HG03066 (cell line): ENCODE data around the gene PDSS2.
"Not testable (repeated sequence)": the region's sequence is repeated elsewhere in the genome, so short reads cannot be mapped to it uniquely, and the experiment has no call there.

Experiments
- ATAC-seq: cut with Tn5 transposase; IDR thresholded peaks from one replicate; pipeline ENCODE4 v1.9.1; 2021; ENCODE audit warnings: low read depth; ENCODE audit not compliant: unreplicated experiment

PDSS2 gene

DNA sequence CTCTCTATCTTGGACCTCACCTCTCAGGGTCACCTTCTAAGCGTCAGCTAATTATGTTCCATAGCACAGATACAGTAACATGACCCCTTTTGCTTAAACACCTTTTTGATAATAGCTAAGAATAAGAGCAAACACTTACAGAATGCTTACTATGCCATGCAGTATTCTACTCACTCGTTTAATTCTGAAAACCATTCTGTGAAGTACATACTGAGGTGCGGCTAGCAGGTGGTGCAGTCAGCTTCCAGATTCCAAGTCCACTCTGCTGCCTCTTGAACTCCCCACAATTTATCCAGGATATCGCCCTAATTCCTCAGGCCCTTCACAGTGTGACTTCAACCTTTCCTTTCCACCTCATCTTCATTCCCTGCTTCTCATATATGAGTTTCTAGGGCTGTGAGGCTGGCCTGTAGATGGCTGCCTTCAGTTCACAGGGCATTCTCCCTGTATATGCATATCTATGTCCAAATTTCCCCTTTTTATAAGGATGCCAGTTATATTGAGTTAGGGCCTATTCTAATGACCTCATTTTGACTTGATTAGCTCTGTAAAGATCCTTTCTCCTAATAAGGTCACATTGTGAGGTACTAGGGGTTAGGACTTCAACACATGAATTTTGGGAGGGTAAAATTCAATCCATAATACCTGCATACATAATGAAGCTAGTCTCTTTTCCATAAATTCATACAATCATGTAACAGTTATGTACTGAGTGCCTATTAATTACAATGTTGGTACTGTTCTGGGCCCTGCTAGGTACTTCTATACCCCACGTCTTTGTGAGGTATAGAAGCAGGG lies 130.1 kb downstream of the PDSS2 start:
- ATAC-seq: no peak

DNA sequence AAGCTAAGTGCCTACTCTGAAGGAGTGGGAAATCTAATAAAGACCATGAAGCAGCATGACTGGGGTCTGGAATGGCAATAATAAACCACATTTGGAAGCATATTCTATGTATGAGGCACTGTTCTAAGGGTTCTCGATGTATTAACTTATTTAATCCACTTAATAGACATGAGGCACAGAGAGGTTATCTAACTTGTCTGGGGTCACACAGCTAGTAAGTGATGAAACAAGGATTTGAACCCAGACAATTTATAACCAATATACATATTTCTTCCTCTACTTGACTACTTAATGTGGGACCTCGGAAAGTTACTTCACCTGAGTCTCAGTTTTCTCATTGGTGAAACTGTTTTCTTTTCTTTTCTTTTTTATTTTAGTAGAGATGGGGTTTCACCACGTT lies 131.3 kb downstream of the PDSS2 start:
- ATAC-seq: no peak

DNA sequence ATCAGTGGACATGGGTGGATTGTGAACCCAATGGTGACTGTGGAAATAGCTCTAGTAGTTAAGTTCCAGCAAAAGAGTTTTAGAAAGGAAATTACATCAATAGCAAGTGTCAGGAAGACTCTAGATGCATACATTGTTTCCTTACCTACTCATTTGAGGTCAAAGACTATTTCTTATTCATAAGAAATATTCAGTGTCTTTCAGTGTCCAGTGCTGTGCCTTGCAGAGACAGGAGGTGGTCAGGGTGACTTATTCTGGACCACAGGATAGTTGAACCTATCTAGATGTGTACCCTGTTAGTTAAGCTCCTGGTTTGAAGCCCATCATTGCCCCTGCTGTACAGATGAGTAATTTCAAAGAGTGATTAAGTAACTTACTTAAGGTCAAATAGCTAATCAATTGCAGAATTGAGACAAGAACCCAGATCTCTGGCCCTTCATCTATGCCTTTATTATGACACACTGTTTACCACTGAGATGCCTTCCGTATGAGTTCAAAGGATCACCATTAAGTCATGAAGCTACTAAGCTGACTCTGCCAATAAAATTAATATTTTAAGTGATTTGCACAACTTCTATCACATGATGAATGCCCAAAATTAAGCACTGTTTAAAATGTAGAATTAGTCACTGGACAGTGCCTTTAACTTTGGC lies 136.1 kb downstream of the PDSS2 start:
- ATAC-seq: no peak

DNA sequence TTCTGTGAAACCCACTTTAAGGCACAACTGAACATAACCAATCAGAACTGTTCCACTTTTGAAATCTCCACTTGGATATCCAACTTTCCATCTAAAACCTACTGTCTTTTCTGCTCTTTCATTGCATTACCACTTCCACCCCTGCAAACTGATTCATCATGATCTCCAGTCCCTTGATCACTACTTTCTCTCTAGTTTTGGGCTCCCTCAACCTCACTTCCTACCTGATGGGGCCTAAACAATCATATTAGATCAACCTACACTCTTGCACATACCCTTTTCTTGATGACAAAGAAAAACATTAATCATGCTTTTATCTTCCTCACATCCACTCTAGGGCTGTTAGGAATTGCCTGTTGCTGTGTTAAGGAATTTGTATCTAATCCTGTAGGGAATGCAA lies 137.6 kb downstream of the PDSS2 start:
- ATAC-seq: no peak

DNA sequence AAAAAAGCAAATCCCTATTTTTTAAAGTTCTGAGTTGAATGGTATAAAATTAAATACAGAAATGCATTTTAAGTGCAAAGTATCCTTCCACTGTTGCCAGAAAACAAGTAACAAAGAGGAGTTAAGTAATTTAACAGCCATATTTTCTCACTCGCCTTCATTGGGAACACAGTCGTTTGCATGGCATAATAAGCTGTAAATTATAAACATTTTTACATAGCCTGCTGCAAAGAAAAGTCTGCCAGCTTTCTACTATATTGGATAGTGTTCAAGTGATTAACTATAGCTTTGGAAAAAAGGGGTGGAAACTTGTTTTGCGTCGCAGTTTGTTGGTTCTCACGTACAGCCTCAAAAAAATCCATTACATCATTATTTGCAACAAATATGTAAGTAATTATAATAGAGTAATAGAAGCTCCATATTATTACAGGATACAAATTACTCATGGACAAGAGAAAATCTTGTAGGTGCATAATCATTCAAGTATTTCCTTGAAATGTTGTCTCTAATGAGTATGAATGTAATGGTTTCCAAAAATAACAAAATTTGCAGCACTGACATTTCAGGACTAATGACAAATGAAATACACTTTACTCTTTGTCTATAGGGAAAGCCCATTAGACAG lies 139.3 kb downstream of the PDSS2 start:
- ATAC-seq: no peak

DNA sequence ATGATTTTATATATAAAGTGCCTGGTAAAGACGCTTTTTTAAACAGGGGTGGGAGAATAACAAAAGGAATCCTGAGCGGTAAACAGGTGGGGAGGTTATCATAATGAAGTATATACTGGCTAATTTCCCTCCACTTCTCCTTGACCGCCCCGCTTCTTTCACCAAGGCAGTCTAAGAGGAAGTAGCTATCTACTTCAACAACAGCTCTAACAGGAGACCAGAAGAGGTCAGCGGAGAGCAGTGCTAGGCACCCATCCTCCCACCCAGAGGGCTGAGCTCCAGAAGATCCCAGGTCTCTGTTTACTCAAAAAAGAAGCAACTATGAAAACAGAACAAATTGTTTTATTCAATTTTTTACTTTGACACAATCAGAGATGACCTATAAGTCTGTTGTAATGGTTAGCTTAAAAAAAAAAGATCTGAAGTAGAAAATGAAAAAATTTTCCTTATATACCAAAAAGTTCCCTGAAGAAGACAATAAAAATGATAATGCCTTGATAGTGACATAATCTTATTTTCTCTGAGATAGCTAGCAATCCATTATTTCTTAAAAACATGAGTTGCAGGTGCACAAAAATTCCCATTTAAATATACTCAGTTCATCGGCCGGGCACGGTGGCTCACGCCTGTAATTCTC lies 141.1 kb downstream of the PDSS2 start:
- ATAC-seq: no peak

DNA sequence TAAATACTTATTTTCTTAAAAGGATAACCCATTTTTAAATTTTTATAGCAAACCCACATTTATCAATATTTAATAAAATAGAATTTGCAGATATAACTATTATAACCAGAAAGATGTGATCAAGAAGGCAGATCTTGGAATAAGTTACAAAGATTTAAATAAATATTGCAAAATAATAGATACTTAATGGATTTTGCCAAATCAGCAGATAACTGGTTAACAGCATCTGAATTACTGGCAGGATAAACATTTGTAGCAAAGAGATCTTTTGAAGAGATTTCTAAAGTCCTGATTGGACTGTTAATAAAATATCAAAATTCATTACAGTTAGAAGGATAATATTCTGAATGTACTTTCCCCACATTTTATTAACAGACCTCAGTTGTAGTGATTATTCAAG lies 144.2 kb downstream of the PDSS2 start:
- no peak for ATAC-seq

DNA sequence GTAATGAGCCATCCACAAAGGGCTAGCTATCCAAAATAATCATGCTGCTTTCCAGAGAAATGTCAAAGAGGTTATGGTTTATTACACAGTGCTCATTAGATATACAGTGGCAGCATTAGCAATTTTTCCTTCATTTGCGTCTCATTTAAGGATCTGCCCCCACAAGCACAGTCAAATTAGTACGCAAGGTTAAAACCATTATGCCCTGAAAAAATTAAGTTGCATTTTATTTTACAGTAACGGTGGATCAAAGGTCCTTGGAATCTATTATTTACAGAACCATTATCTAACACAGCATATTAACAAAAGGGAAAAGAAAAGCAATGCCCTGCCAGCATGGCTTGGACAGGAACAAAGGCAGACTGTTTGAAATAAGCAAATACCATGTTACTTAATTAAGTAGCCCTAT lies 144.8 kb downstream of the PDSS2 start:
- ATAC-seq: no peak

DNA sequence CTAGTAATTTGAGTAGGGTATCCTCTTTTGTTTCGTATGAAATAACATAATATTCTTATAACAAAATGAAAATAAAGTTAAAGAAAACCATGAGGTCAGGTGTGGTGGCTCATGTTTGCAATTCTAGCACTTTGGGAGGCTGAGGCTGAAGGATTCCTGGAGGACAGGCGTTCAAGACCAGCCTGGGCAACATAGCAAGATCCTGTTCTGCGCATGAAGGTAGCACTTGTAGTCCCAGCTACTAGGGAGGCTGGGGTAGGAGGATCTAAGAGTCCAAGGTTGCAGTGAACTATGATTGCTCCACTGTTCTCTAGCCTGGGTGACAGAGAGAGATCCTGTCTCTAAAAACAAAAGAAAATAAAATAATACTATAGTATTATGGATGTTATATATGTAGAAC lies 145.6 kb downstream of the PDSS2 start:
- no peak for ATAC-seq

DNA sequence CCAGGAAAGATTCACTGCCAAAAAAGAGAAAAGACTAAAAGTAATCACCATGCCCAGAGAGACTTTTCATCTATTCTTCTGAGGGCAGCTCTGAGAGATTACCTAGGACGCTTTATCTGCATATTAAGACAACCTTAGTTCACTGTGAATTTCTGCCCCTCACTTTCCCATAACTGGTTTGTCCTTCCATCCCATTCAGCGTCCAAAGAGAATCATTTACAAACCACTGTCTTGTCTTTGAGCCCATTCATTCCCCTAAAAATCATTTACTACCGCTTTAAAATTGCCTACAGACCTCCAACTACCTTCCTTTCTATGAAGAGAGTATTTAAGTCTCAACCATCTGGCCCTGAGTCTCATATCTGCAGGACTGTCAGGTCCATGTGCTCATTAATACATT lies 149.0 kb downstream of the PDSS2 start:
- ATAC-seq: no peak

DNA sequence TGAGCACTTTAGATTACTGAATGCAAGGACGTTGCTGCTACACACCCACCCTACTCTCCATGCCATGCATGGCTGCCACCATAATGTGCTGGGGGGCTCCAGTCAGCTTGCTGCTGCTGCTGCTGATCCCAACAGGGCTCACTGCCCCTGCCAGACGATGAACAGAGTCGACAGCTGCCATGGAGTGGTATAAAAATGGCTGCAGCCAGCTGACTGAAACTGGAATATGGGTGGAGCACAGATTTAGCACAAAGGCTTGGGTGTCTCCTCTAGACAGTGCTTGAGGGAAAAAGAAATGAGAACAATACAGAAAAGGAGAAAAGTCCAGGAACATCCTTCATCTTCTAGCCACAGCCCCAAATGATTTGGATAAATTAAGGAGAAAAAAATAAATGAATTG lies 150.7 kb downstream of the PDSS2 start:
- ATAC-seq: no peak

DNA sequence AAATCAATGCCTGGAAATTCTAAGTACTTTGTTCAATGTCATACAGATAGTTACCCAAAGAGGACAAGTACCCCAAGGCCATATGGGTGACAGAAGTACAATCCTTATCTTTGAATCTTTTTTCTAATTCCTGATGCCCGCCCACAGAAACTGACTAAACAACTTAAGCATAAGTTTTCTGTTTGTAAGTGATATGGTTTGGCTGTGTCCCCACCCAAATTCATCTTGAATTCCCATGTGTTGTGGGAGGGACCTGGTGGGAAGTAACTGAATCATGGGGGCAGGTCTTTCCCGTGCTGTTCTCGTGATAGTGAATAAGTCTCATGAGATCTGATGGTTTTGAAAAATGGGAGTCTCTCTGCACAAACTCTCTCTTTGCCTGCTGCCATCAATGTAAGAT lies 153.4 kb downstream of the PDSS2 start:
- not testable (repeated sequence) for ATAC-seq

DNA sequence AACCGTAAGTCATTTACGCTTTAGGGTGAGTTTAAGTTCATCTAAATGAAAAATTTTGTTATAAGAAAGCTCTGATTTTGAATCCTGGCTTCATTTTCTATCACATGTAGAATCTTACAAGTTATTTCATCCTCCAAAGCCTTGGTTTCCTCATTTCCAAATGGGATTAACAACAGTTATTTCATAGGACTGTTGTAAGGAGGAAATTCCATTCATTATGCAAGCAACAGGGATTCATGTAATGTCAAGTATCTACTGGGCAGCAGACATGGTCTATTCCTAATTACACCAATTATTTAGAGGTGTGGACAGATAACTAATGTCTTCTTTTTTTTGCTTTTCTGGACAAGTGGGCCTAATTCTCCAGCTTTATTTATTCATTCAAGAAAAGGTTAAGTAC lies 154.0 kb downstream of the PDSS2 start:
- no peak for ATAC-seq

DNA sequence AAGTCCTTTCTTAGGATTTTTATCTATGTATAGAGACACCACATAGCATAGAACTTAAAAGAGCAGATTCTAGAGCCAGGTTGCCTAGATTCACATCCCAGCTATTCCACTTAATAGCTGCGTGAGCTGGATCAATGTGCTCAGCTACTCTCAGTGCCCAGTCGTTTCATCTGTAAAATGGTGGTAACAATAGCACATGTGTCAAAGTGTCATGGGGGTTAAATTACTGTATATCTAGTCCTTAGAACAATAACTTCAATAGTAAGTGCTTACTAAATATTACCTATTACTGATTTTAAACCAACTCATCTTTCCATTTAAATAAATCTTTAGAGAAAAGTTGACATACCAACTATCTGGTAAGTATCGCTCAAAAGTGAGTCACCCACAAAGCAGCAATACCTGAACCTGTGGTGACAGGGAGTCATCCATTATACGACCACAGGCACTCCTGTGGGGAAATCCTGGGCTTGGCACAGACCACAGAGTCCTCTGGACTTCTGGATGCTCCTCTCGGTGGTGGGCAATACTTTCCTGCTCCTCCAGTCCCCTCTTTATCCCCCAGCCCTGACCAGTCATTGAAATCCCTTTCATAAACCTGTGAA lies 154.8 kb downstream of the PDSS2 start:
- no peak for ATAC-seq

DNA sequence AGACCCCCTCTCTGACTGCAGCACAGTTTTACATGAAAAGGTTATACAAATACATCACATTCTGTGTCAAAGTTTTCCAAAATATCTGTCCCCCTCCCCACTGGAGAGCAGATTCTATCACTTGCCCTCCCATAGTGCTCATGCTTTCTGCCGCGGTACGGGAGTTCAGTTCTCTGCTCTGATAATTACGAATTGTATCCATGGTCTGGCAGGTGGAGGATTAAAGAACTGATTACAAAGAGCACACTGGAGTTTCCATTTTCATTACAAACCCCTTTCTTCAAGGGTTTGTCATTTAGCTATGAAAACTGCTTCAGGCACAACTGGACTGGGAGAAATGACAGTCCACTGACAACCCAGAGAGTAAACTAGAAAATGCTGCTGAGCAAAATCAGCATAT lies 166.0 kb downstream of the PDSS2 start:
- no peak for ATAC-seq

DNA sequence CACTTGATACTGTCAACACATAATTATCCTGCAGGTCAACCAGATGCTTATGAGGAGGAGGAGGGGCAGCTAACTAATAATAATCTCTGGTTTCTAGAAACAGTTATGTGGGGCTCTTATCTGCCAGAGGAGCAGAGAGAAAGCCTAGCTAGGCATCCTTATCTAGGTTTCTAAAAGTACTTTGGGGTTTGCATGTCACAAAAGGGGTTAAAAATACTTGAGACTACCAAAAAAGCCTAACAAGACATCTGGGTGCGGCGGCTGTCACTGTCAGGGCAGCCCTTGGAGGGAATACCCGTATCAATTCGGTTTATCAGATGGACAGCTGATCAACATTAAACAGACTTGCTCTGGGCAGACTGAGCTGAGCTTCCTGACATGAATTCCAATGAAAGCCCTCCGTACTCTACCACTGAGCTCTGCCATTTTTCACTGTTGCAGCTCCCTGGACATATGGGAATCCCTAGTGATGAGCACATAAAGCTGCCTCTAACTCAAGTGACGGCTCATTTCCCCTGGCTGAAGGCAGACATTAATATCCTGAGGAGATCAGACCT lies 166.6 kb downstream of the PDSS2 start:
- no peak for ATAC-seq

DNA sequence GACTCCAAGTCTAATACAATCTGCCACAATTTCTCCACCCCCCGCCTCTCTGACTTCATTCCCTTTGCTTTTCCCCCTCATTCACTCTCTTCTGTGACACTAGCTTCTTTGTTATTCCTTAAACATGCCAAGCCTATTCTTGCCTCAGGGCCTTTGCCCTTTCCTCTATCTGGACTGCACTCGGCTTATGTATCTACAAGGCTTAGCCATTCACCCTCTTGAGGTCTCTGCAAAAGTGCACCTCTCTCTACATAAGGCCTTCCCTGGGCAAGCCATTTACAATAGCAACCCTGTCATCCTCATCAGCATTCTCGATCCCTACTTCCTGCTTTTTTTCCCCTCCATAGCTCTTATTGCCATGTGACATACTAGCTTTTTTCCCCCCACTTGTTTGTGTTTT lies 168.9 kb downstream of the PDSS2 start:
- no peak for ATAC-seq

DNA sequence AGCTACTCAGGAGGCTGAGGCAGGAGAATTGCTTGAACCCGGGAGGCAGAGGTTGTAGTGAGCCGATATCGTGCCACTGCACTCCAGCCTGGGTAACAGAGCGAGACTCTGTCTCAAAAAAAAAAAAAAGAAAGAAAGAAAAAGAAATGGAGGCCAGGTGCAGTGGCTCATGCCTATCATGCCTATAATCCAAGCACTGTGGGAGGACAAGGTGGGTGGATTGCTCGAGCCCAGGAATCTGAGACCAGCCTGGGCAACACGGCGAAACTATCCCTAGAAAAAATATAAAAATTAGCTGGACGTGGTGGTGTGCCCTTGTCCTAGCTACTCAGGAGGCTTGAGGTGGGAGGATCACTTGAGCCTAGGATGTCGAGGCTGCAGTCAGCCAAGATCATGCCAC lies 170.1 kb downstream of the PDSS2 start:
- ATAC-seq: not testable (repeated sequence)

DNA sequence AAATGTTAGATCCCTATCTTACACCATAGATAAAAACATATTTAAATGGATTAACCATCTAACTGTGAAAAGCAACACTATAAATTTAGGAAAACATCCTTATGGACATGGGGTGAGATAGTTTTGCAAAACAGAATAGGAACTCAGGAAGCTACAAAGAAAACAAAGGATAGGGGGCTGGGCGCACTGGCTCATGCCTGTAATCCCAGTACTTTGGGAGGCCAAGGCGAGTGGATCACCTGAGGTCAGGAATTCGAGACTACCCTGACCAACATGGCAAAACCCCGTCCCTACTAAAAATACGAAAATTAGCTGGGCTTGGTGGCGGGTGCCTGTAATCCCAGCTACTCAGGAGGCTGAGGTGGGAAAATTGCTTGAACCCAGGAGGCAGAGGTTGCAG lies 173.7 kb downstream of the PDSS2 start:
- not testable (repeated sequence) for ATAC-seq

DNA sequence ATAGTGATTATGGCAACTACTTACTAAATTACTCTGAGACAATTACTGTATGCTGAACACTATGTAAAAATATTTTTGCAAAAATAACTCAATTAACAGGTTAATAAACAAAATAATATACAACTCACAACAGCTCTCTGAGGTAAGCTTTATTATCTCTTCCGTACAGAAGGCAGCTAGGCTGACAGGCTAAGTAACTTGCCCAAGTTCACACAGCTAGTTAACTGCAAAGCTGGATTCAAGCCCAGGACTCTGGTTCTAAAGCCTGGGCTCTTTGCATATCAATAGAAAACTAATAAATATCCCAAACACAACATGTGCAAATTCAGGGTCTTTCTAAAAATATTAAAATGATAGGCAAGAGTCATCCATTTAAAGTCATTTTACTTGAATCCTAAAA lies 174.6 kb downstream of the PDSS2 start:
- ATAC-seq: no peak

DNA sequence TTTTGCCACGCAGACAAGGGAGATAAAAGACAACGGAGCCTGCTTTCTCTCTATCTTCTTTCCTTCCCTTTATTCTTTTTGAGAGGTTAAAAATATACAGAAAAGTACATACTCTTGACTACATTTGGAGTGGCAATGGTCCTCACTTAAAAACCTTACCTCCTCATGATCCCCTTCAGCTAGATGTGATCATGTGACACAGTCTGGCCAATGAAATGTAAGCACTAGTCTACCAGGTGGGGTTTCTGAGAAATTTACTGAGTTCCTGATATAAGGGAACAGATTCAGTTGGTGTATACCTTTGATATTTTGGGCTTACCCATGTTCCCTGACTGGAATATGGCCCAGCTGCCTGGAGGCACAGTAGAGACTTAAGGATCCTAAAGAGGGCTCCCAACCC lies 178.6 kb downstream of the PDSS2 start:
- ATAC-seq: no peak
